Measurements from ENCODE around the gene SLC2A6. TPM values are rescaled to one million over a fixed set of nuclear protein-coding genes. Genes with fewer than 3 reads are reported as not detected.

Gene SLC2A6
- total RNA-seq, 1 donor from 2014 or later: 0.52 TPM

GRCh38 chr9:133516256-133516960, 37.5 kb upstream of the SLC2A6 start:
- peaks cover 4 to 18% (median 12%) of the 10 kb centered on the region in 3 donors for H3K27me3 ChIP-seq (ENCODE audit: control insufficient read depth in 3 of 3, insufficient read depth in 3 of 3, low read length in 3 of 3)
- H3K9ac ChIP-seq (ENCODE audit: low read depth in 1 of 3, low read length in 3 of 3): no peak overlapping the region
- H3K9me3 ChIP-seq (ENCODE audit: control insufficient read depth in 3 of 3, low read length in 3 of 3): no peaks in the 10 kb centered on the region
- peaks cover 3 to 8% (median 8%) of the 10 kb centered on the region in 3 donors for H3K4me1 ChIP-seq (ENCODE audit: control insufficient read depth in 3 of 3, insufficient read depth in 3 of 3, low read length in 3 of 3)
- H3K36me3 ChIP-seq (ENCODE audit: control insufficient read depth in 3 of 3, insufficient read depth in 3 of 3, low read length in 3 of 3): no peaks in the 10 kb centered on the region
- H3K4me3 ChIP-seq (ENCODE audit: low read length in 3 of 3): no peak overlapping the region
- H3K27ac ChIP-seq (ENCODE audit: low read depth, low read length): no peak overlapping the region

- H3K9ac ChIP-seq (ENCODE audit: low read depth in 1 of 3, low read length in 3 of 3): no peak overlapping the region
- no peak overlapping the region for H3K4me3 ChIP-seq (ENCODE audit: low read length in 3 of 3)
- no peak overlapping the region for H3K27ac ChIP-seq (ENCODE audit: low read depth, low read length)
- no peaks in the 10 kb centered on the region for H3K9me3 ChIP-seq (ENCODE audit: control insufficient read depth in 3 of 3, low read length in 3 of 3)
- H3K27me3 ChIP-seq (ENCODE audit: control insufficient read depth in 3 of 3, insufficient read depth in 3 of 3, low read length in 3 of 3): peaks cover 8 to 24% (median 12%) of the 10 kb centered on the region in 3 donors
- no peaks in the 10 kb centered on the region for H3K36me3 ChIP-seq (ENCODE audit: control insufficient read depth in 3 of 3, insufficient read depth in 3 of 3, low read length in 3 of 3)
- peaks cover 3 to 10% (median 8%) of the 10 kb centered on the region in 3 donors for H3K4me1 ChIP-seq (ENCODE audit: control insufficient read depth in 3 of 3, insufficient read depth in 3 of 3, low read length in 3 of 3)
Observed at GRCh38 chr9:133515615-133516255, 36.8 kb upstream of the SLC2A6 start.

GRCh38 chr9:133515240-133515610, 36.3 kb upstream of the SLC2A6 start:
- Histone ChIP-seq H3K9ac (ENCODE audit: low read depth in 1 of 3, low read length in 3 of 3) (no peak overlapping the region), H3K27me3 (ENCODE audit: control insufficient read depth in 3 of 3, insufficient read depth in 3 of 3, low read length in 3 of 3) (peaks cover 8 to 27% (median 12%) of the 10 kb centered on the region in 3 donors), H3K27ac (ENCODE audit: low read depth, low read length) (no peak overlapping the region), H3K4me3 (ENCODE audit: low read length in 3 of 3) (no peak overlapping the region), H3K36me3 (ENCODE audit: control insufficient read depth in 3 of 3, insufficient read depth in 3 of 3, low read length in 3 of 3) (no peaks in the 10 kb centered on the region), H3K4me1 (ENCODE audit: control insufficient read depth in 3 of 3, insufficient read depth in 3 of 3, low read length in 3 of 3) (peaks cover 3 to 10% (median 8%) of the 10 kb centered on the region in 3 donors), H3K9me3 (ENCODE audit: control insufficient read depth in 3 of 3, low read length in 3 of 3) (no peaks in the 10 kb centered on the region)

- peaks cover 6 to 13% (median 10%) of the 10 kb centered on the region in 3 donors for H3K4me1 ChIP-seq (ENCODE audit: control insufficient read depth in 3 of 3, insufficient read depth in 3 of 3, low read length in 3 of 3)
- H3K27me3 ChIP-seq (ENCODE audit: control insufficient read depth in 3 of 3, insufficient read depth in 3 of 3, low read length in 3 of 3): peaks cover 8 to 32% (median 12%) of the 10 kb centered on the region in 3 donors
- no peak overlapping the region for H3K9ac ChIP-seq (ENCODE audit: low read depth in 1 of 3, low read length in 3 of 3)
- H3K36me3 ChIP-seq (ENCODE audit: control insufficient read depth in 3 of 3, insufficient read depth in 3 of 3, low read length in 3 of 3): no peaks in the 10 kb centered on the region
- no peaks in the 10 kb centered on the region for H3K9me3 ChIP-seq (ENCODE audit: control insufficient read depth in 3 of 3, low read length in 3 of 3)
- no peak overlapping the region for H3K4me3 ChIP-seq (ENCODE audit: low read length in 3 of 3)
- no peak overlapping the region for H3K27ac ChIP-seq (ENCODE audit: low read depth, low read length)
Observed at GRCh38 chr9:133514460-133515239, 35.8 kb upstream of the SLC2A6 start.

DNA sequence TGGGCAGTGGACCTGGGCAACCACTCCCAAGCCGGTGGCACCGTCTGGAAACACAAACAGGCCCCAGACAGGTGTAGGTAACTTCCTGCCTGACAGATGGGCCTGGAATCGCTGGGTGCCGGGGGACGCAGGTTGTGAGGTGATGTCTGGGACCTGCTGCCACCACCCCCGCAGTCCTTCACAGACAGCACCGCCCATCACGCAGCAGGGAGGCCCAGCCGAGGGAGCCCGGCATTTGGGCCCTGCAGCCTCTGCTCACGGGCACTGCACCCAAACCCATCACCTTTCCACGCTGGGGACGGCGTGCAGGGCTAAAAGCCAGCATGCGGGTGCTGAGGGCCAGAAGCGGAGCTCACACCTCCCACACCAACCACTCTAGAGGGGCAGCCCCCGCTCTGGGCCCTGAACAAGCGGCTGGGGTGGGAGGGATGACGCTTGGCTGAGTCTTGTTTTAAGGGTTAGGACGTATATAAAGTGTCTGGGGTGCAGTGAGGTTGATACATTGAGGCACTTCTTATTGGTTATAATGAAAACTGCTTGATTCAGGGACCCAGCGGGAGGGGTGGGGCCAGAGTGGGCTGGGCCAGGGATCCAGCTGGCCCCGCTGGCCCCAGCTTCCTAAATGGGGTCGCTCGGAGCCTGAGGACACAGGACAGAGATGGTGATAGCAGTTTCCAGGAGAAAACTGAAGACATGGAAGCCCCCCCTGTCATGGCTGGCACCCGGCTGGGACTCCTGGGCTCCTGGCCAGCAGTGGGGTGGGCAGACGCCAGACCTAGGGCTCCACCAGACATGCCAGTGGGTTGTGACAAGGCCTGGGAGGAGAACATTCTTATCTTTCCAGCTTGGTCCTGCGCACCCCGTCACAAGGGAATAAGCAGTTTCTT, 34.6 kb upstream of the SLC2A6 start:
- Histone ChIP-seq H3K4me1 (ENCODE audit: control insufficient read depth in 3 of 3, insufficient read depth in 3 of 3, low read length in 3 of 3) (peaks cover 11 to 21% (median 15%) of the 10 kb centered on the region in 3 donors), H3K9ac (ENCODE audit: low read depth in 1 of 3, low read length in 3 of 3) (no peak overlapping the region), H3K4me3 (ENCODE audit: low read length in 3 of 3) (no peak overlapping the region), H3K27me3 (ENCODE audit: control insufficient read depth in 3 of 3, insufficient read depth in 3 of 3, low read length in 3 of 3) (peaks cover 13 to 41% (median 17%) of the 10 kb centered on the region in 3 donors), H3K36me3 (ENCODE audit: control insufficient read depth in 3 of 3, insufficient read depth in 3 of 3, low read length in 3 of 3) (no peaks in the 10 kb centered on the region), H3K9me3 (ENCODE audit: control insufficient read depth in 3 of 3, low read length in 3 of 3) (no peaks in the 10 kb centered on the region), H3K27ac (ENCODE audit: low read depth, low read length) (no peak overlapping the region)

- no peak overlapping the region for H3K4me3 ChIP-seq (ENCODE audit: low read length in 3 of 3)
- no peak overlapping the region for H3K27ac ChIP-seq (ENCODE audit: low read depth, low read length)
- H3K27me3 ChIP-seq (ENCODE audit: control insufficient read depth in 3 of 3, insufficient read depth in 3 of 3, low read length in 3 of 3): peaks cover 21 to 47% (median 26%) of the 10 kb centered on the region in 3 donors
- H3K9ac ChIP-seq (ENCODE audit: low read depth in 1 of 3, low read length in 3 of 3): no peak overlapping the region
- peaks cover 11 to 21% (median 15%) of the 10 kb centered on the region in 3 donors for H3K4me1 ChIP-seq (ENCODE audit: control insufficient read depth in 3 of 3, insufficient read depth in 3 of 3, low read length in 3 of 3)
- no peaks in the 10 kb centered on the region for H3K36me3 ChIP-seq (ENCODE audit: control insufficient read depth in 3 of 3, insufficient read depth in 3 of 3, low read length in 3 of 3)
- no peaks in the 10 kb centered on the region for H3K9me3 ChIP-seq (ENCODE audit: control insufficient read depth in 3 of 3, low read length in 3 of 3)
Observed at GRCh38 chr9:133512253-133513213, 33.6 kb upstream of the SLC2A6 start.

GRCh38 chr9:133511607-133512006, 32.7 kb upstream of the SLC2A6 start:
- H3K4me1 ChIP-seq (ENCODE audit: control insufficient read depth in 3 of 3, insufficient read depth in 3 of 3, low read length in 3 of 3): peaks cover 11 to 25% (median 19%) of the 10 kb centered on the region in 3 donors
- H3K27me3 ChIP-seq (ENCODE audit: control insufficient read depth in 3 of 3, insufficient read depth in 3 of 3, low read length in 3 of 3): peaks cover 28 to 55% (median 29%) of the 10 kb centered on the region in 3 donors
- H3K4me3 ChIP-seq (ENCODE audit: low read length in 3 of 3): no peak overlapping the region

GRCh38 chr9:133510926-133511505, 32.1 kb upstream of the SLC2A6 start:
- no peak overlapping the region for H3K4me3 ChIP-seq (ENCODE audit: low read length in 3 of 3)
- H3K9ac ChIP-seq (ENCODE audit: low read depth in 1 of 3, low read length in 3 of 3): no peak overlapping the region
- peaks cover 11 to 25% (median 19%) of the 10 kb centered on the region in 3 donors for H3K4me1 ChIP-seq (ENCODE audit: control insufficient read depth in 3 of 3, insufficient read depth in 3 of 3, low read length in 3 of 3)
- no peak overlapping the region for H3K27ac ChIP-seq (ENCODE audit: low read depth, low read length)
- no peaks in the 10 kb centered on the region for H3K36me3 ChIP-seq (ENCODE audit: control insufficient read depth in 3 of 3, insufficient read depth in 3 of 3, low read length in 3 of 3)
- peaks cover 28 to 56% (median 29%) of the 10 kb centered on the region in 3 donors for H3K27me3 ChIP-seq (ENCODE audit: control insufficient read depth in 3 of 3, insufficient read depth in 3 of 3, low read length in 3 of 3)
- H3K9me3 ChIP-seq (ENCODE audit: control insufficient read depth in 3 of 3, low read length in 3 of 3): no peaks in the 10 kb centered on the region

More at GRCh38 chr9:133511607-133512006, 32.7 kb upstream of the SLC2A6 start:
- no peaks in the 10 kb centered on the region for H3K36me3 ChIP-seq (ENCODE audit: control insufficient read depth in 3 of 3, insufficient read depth in 3 of 3, low read length in 3 of 3)
- no peak overlapping the region for H3K9ac ChIP-seq (ENCODE audit: low read depth in 1 of 3, low read length in 3 of 3)
- no peak overlapping the region for H3K27ac ChIP-seq (ENCODE audit: low read depth, low read length)
- H3K9me3 ChIP-seq (ENCODE audit: control insufficient read depth in 3 of 3, low read length in 3 of 3): no peaks in the 10 kb centered on the region
